ENCODE measurements around the gene DOP1A. TPM values are rescaled to one million over a fixed set of nuclear protein-coding genes. Genes with fewer than 3 reads are reported as not detected.

Gene DOP1A
- total RNA-seq, 1 experiment from 2014 or later = 17.0 TPM

DNA sequence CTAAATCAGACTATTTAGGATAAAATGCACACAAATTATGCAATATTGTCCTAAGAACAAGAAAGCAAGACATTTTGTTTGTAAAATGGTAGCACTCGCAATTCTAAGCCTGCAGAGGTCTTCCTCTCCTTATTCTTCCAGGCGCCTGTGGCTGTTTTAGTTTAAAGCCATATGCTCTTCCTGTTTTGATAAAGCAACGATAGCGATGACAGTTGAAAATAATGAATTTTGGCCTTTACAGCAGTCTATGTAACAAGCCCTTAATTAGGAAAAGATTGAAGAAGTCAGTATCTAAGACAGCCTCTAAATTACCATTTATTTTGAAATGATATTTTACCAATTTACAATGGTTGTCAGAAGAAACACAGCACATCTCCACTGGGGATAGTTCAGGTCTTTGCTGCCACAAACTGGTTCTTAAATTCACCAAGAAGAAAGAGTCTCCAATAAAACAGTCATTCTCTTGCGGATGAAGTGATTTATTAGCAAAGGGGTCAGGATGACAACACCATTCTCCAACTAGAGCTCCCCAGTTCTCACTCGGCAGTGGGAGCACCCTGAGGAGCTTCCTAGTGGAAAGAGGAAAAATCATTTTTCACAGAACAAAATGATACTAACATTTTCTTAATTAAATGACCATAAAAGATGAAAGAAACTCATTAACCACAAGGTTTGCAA lies 23.2 kb upstream of the DOP1A start:
- no peak for DNase-seq
- Histone ChIP-seq H2BK120ac (ENCODE audit: low read depth, low read length, poor library complexity, severe bottlenecking) (no peak overlapping the region), H3K14ac (ENCODE audit: insufficient read depth, low read length) (no peak overlapping the region), H2BK20ac (ENCODE audit: low read depth, low read length, poor library complexity, severe bottlenecking) (no peak overlapping the region), H4K8ac (replicated peaks; ENCODE audit: insufficient read length, low read depth, low read length) (no peak overlapping the region), H4K20me1 (ENCODE audit: control insufficient read depth, insufficient read depth, insufficient read length) (no peaks in the 10 kb centered on the region), H3K27ac (ENCODE audit: insufficient read length, low read depth, low read length) (no peak overlapping the region), H3K79me1 (ENCODE audit: insufficient read depth, low read depth, low read length, poor library complexity, severe bottlenecking) (no peaks in the 10 kb centered on the region), H3K79me2 (ENCODE audit: insufficient read depth, low read length) (no peaks in the 10 kb centered on the region), H2BK15ac (ENCODE audit: low read depth, low read length) (no peak overlapping the region), H4K5ac (ENCODE audit: insufficient read length, low read depth, low read length) (no peak overlapping the region), H3K4me1 (ENCODE audit: insufficient read depth, low read length) (0 out of 2 replicates have a peak, but pooled peaks cover 2% of the 10 kb centered on the region), H4K91ac (ENCODE audit: insufficient read length, low read depth, low read length) (no peak overlapping the region), H2BK12ac (ENCODE audit: insufficient read length, low read depth, low read length) (no peak overlapping the region), H3K4ac (ENCODE audit: low read depth, low read length) (no peak overlapping the region), H3K9me3 (ENCODE audit: control insufficient read depth, low read depth, low read length) (no peaks in the 10 kb centered on the region), H2AK5ac (ENCODE audit: insufficient read length, low read length) (no peak overlapping the region), H3K4me2 (ENCODE audit: insufficient read depth, insufficient read length, low read length) (no peak overlapping the region), H3K56ac (ENCODE audit: insufficient read length, low read depth, low read length) (no peak overlapping the region), H3K18ac (ENCODE audit: insufficient read length, low read depth, low read length) (no peak overlapping the region), H2AFZ (ENCODE audit: low read length) (no peak overlapping the region), H3K27me3 (ENCODE audit: insufficient read depth, low read length) (no peaks in the 10 kb centered on the region), H3T11ph (ENCODE audit: low read length) (no peak overlapping the region), H3K23ac (ENCODE audit: insufficient read length, low read depth, low read length) (no peak overlapping the region), H3K23me2 (ENCODE audit: insufficient read length, low read depth, low read length, poor library complexity, severe bottlenecking) (no peaks in the 10 kb centered on the region), H3K9ac (ENCODE audit: extremely low read depth, insufficient read length, low read length) (no peak overlapping the region), H2BK5ac (ENCODE audit: insufficient read length, low read length) (no peak overlapping the region)
- TF ChIP-seq, protein P1, sequence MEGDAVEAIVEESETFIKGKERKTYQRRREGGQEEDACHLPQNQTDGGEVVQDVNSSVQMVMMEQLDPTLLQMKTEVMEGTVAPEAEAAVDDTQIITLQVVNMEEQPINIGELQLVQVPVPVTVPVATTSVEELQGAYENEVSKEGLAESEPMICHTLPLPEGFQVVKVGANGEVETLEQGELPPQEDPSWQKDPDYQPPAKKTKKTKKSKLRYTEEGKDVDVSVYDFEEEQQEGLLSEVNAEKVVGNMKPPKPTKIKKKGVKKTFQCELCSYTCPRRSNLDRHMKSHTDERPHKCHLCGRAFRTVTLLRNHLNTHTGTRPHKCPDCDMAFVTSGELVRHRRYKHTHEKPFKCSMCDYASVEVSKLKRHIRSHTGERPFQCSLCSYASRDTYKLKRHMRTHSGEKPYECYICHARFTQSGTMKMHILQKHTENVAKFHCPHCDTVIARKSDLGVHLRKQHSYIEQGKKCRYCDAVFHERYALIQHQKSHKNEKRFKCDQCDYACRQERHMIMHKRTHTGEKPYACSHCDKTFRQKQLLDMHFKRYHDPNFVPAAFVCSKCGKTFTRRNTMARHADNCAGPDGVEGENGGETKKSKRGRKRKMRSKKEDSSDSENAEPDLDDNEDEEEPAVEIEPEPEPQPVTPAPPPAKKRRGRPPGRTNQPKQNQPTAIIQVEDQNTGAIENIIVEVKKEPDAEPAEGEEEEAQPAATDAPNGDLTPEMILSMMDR (conservative IDR thresholded peaks at IDR 0.05) = no peak
- Mint-ChIP-seq H3K36me3 (ENCODE audit: insufficient read depth in 1 of 3, low read depth in 3 of 3) (peaks cover 4 to 7% (median 4%) of the 10 kb centered on the region in 3 experiments; a peak in 5 of 7 replicates), H3K4me3 (no peak overlapping the region), H3K27me3 (ENCODE audit: low read depth) (no peaks in the 10 kb centered on the region), H3K9me3 (no peaks in the 10 kb centered on the region), H3K4me1 (peaks cover 16% of the 10 kb centered on the region in 2 experiments), H3K27ac (0 out of 7 replicates have a peak overlapping the region, but pooled peaks of 1 of the 3 experiments have one; percentile 38)
- no CpG with 5 or more reads among the region's 6 CpGs for WGBS (ENCODE audit: extremely low coverage, insufficient read length, low lambda C conversion rate)

All from H9 (cell line).